ENCODE data around the gene MRPL40.

MRPL40 gene

DNA sequence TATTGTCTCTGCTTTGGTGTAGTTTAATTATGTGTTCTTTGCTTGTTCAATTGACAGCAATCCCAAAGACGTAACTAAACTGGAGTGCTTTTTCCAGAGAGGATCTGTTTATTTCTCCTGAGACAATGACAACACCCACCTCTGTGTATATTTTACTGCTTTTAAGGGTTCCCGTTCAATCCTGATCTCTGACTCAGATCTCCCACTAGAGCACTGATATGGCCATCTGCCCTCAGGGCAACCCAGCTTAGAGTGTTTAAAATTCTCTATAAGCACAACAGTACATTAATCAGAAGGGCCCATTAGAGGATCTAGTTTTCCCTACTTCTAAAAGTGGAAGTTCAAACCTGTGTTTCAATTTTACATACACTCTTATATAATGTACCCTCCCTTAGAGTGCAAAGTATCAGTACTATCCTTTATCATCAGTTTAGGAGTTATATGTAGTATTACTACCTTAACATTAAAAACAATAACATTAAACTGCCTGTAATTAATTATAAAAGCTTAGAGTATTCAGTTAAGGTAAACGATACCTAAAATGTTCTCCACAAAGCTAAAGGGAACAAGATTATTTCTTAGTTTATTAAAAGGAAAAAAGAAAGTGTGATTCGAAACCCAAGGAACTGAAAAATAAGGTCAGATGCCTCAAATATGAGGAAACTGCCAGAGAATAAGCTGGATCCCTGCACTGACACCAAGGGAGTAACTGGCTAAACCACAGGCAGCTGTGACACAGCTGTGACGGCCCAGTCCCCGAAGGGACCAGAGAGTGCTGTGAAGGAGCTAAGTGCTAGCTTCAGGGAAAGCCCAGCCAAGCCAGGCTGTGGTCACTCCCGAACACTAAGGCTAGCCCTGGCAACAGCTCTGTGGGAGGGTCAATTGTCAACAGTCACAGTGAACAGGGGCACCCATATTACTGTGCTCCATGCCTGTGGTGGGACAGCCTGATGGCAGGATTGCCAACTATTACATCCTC, 31.4 kb downstream of the MRPL40 start:
- peak; percentile 48 for DNase-seq

DNA sequence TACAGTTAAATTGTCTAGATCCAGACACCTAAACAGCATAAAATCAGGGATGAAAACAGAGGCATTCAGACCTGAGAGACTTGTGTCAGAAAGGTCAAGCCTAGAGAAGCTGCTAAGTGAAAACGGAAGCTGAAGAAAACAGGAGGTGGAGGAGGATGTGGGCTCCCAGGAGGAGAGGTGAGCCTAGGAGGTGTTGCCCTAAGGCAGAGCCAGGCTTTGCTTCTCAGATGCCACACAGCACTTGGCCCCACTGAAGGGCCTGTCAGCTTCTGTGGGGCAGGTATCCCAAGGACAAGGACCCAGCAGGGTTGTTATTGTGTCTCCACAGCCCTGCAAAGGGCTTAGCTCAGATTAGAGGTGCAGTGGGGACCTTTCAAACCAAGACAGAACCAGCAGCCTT, 32.2 kb downstream of the MRPL40 start:
- no peak for DNase-seq

DNA sequence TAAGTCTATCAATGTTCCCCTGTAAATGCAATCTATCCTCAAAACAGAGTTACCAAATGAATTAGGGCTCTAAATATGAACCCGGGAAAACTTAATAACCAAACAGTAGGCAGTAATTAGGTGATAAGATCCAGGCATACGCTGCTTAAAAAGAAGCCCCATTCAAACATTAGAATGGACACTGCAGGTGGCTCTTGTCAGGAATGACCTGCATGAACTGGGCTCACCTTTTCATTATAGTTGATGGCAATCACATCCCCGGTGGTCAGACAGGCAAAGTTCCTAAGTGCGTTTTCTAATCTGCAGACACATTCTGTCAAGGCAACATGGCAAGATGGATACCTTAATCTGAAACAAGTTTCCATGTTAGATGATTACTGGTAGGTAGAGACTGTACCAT, 32.6 kb downstream of the MRPL40 start:
- DNase-seq, result no peak

DNA sequence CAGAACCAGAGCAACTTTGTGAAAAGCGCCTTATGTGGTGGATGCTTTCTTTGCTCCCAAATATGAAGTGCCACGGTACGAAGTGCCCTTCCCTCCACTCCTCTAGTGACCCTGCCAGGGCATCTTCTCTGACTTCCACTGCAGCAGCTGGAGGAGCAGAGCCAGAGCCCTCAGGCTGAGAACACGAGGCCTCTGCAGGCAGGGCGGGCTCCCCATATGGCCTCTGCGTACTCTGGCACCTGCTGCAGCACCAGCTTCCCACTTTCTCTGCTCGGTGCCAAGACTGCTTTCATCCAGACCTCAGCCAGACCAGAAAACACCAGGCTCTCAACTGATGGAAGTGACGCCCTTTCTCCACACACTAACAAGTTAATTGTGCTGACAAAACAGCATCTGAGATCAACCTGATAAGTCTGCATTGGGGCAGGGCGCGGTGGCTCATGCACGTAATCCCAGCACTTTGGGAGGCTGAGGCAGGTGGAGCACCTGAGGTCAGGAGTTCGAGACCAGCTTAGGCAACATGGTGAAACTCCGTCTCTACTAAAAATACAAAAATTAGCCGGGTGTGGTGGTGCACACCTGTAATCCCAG, 33.9 kb downstream of the MRPL40 start:
- no peak for DNase-seq

DNA sequence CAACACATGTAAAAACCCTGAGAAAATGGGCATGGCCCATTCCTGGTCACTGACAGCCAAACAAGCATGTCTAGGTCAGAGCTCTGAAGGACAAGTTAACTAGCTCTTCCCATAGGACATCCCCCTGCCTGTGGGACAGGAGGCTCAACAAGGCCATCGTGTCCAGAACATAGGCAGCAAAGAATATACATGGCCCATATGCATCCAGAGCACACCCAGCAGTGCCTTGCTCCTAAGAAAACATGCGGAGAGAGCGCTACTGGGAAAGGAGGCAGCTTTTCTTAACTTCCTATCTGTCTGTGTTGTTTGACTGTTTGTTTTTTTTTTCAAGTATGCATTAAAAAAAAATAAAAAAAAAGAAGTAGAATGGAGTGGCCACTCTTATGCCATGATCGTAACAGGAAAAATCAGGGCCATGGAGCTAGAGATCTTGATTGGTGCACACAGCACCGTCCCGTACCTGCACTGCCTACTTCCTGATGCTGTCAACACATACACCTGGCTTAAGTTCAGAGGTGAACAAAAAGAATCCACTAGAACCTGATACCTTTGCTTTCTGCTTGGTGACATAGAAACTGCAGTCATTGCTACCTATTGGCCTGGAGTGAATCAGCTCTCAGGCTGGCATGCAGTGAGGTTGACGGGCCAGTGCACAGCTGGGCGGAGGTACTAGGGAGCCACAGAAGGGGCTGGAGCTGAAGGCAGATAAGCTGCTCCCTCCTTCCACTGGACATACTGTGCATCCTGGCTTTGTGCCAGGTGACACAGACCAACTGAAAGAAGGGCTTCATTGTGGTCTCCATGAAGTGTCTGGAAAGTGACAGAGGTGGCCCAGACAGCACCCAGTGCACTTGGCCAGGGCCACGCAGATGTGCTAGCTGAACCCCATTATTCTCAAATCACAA, 34.8 kb downstream of the MRPL40 start:
- no peak for DNase-seq

DNA sequence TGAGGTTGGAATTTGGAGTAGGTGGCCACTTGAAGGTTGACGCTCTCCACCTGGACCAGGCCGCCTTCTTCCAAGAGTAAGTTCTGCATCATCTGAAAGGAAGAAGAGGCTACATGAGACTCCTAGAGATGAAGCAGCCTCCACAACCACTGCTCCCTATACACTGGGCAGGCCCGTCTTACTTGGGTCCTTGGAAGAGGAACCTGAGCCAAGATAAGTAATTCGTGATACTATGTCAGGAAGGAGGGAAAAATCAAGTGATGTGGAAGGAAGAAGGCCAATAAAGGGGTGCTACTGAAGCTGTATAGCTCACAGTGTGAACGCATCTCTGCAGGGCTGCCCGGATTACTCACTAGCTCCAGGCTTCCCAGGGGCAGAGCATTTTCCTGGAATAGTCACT, 35.6 kb downstream of the MRPL40 start:
- DNase-seq, result no peak

DNA sequence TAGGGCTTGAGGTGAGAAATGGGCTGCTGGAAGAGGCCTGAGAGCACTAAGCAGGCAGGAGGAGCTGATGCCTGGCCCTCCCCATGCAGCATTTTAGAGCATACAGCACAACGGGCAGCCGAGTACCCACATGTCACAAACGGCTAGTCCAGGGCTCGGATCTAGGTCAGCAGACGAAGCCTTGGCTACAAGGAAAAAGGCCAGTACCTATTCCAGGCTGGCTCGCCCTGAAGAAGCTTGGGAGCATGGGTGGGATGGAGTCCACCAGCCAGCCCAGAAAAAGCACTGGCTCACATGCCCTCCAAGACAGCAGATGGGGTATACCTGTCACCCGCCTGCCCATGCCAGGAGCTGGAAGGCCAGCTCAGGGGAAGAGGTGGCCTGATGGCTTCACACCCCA, 37.1 kb downstream of the MRPL40 start:
- DNase-seq, result no peak

DNA sequence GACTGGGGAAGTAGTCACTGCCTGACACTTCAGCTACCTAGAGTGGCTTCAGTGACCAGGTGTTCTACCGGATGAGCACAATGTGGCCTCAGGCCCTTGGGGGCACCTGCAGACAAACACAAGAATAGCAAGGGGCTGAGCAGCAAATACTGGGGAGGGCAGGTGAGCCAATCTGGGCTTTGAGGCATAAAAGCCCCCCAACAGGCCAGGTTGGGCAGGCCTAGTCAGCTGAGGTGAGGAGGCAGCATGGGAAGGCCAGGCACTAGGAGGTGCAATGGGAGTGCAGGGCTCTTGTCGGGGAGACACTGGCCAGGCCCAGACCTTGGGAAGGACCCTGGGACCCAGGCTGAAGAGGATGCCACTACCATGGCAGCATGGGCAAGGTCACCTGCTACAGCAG, 37.7 kb downstream of the MRPL40 start:
- no peak for DNase-seq

DNA sequence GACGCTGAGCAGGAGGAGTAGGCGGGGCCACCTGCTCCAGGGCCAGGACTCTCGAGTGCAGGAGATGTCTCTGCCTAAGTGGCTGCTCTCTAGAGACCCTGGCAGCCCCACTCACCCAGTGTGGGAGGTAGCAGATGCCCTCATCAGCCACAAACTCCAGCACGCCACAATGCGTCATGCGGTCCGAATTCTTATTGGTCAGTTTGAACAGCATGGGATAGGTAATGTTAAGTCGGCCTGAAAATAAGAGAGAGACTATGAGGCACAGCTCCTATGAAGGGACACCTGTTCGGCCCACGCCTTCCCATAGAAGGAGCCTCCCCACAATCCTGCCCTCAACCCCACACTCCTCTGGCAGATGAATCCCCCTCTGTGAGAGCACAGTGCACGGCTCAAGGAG, 39.2 kb downstream of the MRPL40 start:
- DNase-seq, result no peak

DNA sequence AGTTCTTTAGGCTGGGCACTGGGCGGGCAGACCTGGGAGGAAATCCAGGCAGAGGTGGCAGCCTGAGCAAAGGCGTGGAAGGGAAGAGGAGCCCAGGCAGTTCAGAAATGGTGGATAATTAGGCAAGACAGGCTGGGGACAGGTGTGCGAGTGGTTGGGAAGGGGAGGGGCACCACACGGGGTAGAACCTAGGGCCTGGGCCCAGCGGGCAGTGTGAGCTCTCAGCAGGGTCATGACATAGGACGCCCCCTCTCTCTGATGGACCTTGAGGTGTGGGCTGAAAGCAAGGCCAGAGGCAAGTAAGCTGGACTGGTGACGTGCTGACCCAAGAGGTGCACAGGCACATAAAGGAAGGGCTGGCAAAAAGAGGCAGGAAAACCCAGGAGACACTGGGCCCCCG, 39.9 kb downstream of the MRPL40 start:
- DNase-seq, result no peak

DNA sequence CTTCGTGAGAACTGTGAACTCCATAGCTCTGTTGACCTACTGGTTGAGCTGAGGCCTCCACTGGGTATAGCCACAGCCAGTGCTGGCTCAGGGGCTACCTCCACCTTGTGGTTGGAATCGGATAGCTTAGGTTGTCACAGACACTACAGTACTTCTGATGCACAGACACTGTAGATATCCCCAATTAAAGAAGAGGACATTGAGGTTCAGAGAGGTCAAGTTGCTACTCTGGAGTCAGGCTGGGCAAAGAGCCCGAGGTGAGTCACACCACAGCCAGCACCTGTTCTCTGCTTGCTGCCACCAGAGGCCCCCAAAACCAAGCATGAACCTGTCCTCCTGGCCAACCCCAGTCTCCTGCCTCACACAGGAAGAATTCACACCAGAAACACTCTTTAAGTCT, 41.2 kb downstream of the MRPL40 start:
- no peak for DNase-seq

DNA sequence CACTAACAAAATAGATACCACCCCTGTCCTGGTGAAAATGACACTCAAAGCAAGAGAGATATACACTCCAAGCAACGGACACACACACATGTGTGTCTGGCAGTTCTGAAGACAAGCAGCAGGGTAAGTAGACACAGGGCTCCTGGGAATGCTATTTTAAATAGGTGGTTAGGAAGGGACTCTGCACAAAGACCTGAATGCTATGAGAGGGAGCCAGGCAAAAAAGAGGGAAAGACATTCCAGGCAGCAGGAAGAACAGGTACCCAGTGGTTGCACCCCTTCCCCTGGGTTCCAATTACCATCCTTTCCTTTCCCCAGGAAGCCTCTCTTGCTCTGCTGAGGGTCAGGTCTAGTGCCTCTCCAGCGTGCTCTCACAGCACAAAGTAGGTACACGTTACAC, 43.7 kb downstream of the MRPL40 start:
- DNase-seq, result no peak

DNA sequence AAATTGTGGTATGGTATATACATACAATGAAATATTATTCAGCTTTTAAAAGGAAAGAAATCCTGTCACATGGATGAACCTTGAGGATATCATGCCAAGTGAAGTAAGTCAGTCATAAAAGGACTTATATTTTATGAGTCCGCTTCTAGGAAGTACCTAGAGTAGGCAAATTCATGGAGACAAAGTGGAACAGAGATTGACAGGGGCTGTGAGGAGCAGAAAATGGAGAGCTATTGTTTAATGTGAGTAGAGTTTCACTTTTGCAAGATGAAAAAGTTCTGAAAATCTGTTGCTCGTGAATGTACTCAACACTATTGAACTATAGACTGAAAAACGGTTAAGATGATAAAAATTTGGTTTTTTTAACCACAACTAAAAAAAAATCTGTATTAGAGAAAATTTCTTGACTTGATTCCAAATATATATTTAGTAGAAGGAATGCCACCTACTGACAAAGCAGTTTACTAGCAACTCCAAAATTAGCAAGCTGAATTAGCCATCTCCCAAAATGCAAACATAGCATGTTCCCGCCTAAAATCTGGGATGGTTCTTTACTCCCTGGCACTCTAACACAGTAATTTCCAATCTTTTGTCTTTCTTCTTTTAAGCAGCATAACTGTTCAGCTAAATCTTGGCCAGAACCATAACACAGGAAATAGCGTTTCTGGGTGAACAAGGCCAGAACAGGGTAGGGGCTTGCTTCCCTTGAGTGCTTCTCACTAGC, 45.1 kb downstream of the MRPL40 start:
- DNase-seq, result peak; percentile 9

DNA sequence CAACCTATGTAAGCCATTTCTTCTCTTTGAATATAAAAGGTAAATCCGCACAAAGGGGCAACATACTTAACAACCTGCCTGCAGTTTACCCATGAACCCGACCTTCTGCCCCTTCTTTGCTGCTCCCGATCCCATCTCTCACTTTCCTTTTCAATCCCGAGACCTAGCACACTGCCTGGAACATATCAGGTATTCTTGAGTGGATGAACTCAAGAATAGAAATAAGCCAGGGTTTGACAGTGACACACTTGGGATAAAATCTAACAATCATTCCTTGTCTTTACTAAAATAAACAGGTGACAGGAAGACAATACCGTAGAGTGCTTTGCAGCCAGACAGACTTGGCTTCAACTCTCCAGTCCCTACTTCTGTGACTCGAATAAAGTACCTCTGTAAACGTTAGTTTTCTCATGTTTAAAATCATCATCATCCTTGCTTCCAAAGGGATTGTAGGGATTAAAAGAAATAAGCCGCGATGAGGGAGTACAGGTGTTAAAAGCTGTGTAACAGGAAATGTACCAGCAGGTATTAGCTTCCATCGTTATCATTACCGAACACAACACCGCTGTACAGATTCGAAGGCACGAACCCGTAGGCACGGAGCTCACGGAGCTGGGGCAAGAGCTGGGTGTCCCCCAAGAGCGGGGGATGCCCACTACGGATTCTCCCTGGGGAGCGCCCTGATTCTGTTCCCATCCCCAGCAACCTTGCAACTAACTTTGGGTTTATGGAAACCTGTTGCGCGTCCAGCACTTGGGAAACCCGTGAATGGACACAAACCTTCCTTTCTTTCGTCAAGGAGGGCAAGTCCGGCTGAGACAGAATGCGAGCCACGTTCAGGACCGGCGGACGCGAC, 45.9 kb downstream of the MRPL40 start:
- DNase-seq, result no peak

DNA sequence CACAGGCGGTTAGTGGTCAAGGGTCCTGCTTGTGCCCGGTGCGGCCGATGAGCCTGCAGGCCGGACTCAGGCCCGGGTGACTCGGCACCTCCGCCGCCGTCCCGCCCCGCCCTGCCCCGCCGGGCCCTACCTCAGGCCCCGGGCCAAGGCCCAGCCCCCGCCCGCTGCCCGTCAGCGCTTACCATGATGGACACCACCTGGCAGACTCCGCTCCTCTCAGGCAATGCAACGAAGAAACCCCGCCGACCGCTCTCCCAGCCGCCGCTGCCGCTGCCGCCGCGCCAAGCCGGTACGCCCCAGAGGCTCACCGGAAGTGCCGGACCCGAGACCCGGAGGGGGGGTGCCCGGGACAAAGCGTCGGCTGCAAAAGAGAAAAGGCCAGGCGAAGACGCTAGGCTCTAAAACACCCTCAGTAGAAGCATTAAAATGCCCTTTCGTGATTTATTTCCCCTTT, 46.6 kb downstream of the MRPL40 start, which contains the start of gene UFD1:
Gene UFD1, minus strand, starts transcription at position 293 of the 454 bp plus-strand sequence. Its CDS starts 108 bp downstream, at position 185.
- no peak for DNase-seq

DNA sequence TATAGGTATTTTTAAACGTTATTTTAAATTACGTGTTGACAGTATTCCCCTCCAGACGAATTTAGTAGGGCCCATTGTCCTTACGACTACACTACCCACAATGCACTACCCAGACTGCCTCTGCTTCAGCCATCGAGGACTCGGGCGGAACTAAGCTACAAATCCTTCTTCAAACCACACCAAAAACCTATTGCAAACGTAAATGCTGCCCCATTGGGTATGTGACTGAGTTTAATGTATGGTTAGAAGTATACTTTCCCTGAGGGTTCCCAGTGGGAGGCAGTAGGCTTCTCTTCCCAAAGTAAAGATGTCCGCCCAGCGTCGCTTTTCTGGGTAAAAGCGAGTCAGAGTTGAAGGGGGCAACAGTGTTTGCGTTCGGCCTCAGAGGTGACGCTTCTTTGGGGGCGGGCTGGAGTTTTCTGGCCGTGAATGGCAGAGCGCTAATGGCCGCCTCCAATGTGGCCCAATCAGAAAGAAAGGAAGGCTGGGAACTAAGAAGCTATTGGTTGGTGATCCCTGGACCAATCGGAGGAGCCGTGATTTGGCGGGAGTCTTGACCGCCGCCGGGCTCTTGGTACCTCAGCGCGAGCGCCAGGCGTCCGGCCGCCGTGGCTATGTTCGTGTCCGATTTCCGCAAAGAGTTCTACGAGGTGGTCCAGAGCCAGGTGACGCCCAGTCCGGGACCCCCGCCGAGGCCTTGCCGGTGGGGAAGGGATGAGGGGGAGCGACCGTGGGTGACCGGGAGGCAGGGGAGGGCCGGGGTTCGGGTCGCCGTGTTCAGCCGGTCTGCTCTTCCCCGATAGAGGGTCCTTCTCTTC, 47.2 kb downstream of the MRPL40 start, which contains the start of gene CDC45:
Gene CDC45, plus strand, starts transcription at position 566 of the 818 bp plus-strand sequence. Its CDS starts 49 bp downstream, at position 615.
- peak; percentile 100 for DNase-seq

DNA sequence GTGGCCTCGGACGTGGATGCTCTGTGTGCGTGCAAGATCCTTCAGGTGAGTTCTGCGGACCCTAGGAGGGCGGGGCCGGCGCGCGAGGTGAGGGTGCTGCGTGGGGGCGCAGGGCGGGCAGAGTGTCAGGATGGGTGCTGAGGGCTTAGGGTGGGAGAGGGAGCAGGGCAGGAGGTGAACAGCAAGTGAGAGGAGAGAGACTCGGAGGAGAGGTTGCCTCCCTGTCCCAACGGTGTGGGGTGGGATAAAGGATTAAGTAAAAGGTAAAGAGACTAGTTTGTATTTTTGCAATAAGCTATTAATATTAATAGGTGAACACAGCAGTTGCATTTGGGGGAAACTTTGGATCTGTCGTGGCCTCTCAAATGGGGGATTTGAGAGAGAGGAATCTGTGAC, 47.8 kb downstream of the MRPL40 start:
- no peak for DNase-seq

DNA sequence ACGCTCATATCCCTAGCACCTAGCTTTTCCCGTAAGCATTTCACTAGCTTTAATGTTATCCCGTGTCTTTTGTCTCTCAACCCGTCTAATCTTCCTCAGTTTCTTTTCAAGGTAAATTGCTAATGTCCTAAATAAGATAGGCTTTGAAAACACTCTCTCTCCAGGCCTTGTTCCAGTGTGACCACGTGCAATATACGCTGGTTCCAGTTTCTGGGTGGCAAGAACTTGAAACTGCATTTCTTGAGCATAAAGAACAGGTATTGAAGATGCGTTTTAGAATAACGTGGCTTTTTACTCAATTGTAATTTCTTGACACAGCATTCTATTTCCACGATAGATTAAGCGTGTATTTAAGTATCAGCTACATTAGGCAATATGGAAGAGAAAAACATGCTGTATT, 48.4 kb downstream of the MRPL40 start:
- DNase-seq, result no peak

DNA sequence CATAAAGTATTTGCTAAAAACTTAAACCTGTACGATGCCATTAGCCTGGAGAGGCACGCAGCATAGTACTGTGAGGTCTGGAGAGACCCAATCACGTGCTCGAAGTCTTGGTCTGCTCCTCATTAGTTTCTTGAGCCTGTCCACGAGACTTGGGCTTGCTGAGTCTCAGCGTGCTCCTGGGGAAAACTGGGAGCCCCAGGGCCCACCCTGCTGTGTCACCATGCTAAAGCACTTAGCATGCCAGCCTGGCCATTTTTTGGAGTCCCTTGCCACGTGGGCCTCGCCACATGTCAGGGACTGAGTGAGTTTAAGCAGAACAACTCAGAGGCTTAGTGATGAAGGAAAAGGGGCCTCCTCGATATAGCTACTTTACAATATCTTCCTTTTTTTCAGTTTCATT, 50.0 kb downstream of the MRPL40 start:
- DNase-seq, result no peak

DNA sequence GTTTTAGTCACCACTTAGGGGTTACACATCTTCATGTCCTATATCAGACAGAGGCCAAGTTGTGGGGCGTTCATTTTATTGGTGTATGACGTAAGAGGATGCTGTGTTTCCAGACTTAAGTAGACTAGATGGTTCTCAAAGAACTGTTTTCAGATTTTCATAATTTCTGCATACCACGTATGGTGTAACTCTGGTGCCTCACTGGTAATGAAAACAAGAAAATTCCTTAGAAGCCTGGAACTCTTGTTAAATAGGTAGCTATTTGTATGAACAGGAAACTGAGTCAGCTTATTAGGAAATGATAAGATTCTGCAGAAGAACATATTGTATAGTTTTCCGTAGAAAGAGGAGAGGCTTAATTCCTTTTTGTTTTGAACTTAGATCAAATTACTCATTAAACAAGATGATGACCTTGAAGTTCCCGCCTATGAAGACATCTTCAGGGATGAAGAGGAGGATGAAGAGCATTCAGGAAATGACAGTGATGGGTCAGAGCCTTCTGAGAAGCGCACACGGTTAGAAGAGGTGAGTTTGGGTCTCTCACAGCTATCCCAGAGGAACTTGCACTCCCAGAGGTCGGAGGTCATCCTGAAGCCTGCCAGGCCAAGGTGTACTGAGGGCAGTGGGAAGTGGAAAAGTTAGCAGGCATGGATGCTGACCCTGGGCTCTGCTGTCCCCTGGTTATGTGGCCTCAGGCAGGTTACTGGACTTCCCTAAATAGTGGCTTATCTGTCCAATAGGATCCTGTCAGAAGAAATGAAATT, 51.3 kb downstream of the MRPL40 start:
- DNase-seq, result no peak

Measured in eye (tissue), 1 donor.